WTC11 (cell line): ENCODE measurements around the gene COL21A1. TPM values are rescaled to one million over a fixed set of nuclear protein-coding genes. Genes with fewer than 3 reads are reported as not detected.

Experiments
- ATAC-seq: fragments of 200-7000 bp; cut with Tn5 transposase; 2 replicates; pipeline ENCODE4 v1.10.0; 2021; ENCODE audit warnings: mild to moderate bottlenecking, moderate library complexity
- CTCF ChIA-PET: fragments of 300-600 bp; sonication (Branson Sonifier 250); formaldehyde crosslinking; loops from one replicate; lab custom pipeline; 2021; ENCODE audit warnings: antibody characterized with exemption; lab: Charles Lee
- POLR2A ChIA-PET: fragments of 350-600 bp; sonication (Branson Sonifier 250); formaldehyde crosslinking; loops from one replicate; lab custom pipeline; 2021; ENCODE audit warnings: antibody characterized with exemption; lab: Charles Lee
- DNase-seq: peaks from one replicate; pipeline ENCODE4 v3.0.0; 2021; ENCODE audit warnings: low spot score
- H3K27ac Mint-ChIP-seq: 2 replicates; pipeline ENCODE4 v1.8.0; 2021; ENCODE audit warnings: mixed read lengths
- H3K27me3 Mint-ChIP-seq: 2 replicates; pipeline ENCODE4 v1.8.0; 2021; ENCODE audit warnings: low read depth, mild to moderate bottlenecking, moderate library complexity, mixed read lengths
- H3K36me3 Mint-ChIP-seq: 2 replicates; pipeline ENCODE4 v1.8.0; 2021; ENCODE audit warnings: mixed read lengths
- H3K4me1 Mint-ChIP-seq: 2 replicates; pipeline ENCODE4 v1.8.0; 2022; ENCODE audit warnings: mixed read lengths
- H3K4me3 Mint-ChIP-seq: 2 replicates; pipeline ENCODE4 v1.8.0; 2021; ENCODE audit warnings: mild to moderate bottlenecking, moderate library complexity, mixed read lengths
- H3K9me3 Mint-ChIP-seq: 2 replicates; pipeline ENCODE4 v1.8.0; 2021; ENCODE audit warnings: mixed read lengths
- ATF1 ChIP-seq: sonication (generic); formaldehyde crosslinking; IDR thresholded peaks from 2 replicates; pipeline ENCODE4 v1.8.1; 2023; ENCODE audit warnings: mild to moderate bottlenecking, moderate library complexity, missing genetic modification reagents
- CBFB ChIP-seq: sonication (generic); formaldehyde crosslinking; IDR thresholded peaks from 2 replicates; pipeline ENCODE4 v1.8.1; 2022; ENCODE audit warnings: mild to moderate bottlenecking, low read depth, missing genetic modification reagents
- E2F1 ChIP-seq: sonication (generic); formaldehyde crosslinking; IDR thresholded peaks from 2 replicates; pipeline ENCODE4 v1.8.0; 2022; ENCODE audit warnings: mild to moderate bottlenecking, missing genetic modification reagents
- ELF4 ChIP-seq: sonication (generic); formaldehyde crosslinking; IDR thresholded peaks from 2 replicates; pipeline ENCODE4 v1.8.1; 2022; ENCODE audit warnings: low read depth, mild to moderate bottlenecking, moderate library complexity, missing genetic modification reagents
- FOXK1 ChIP-seq: sonication (generic); formaldehyde crosslinking; IDR thresholded peaks from 2 replicates; pipeline ENCODE4 v1.8.0; 2022; ENCODE audit warnings: mild to moderate bottlenecking, moderate library complexity, missing genetic modification reagents
- IRF1 ChIP-seq: sonication (generic); formaldehyde crosslinking; IDR thresholded peaks from 2 replicates; pipeline ENCODE4 v1.8.0; 2023; ENCODE audit warnings: missing genetic modification reagents
- KAT7 ChIP-seq: sonication (generic); formaldehyde crosslinking; IDR thresholded peaks from 2 replicates; pipeline ENCODE4 v1.8.1; 2023; ENCODE audit warnings: missing genetic modification reagents, mild to moderate bottlenecking, borderline replicate concordance
- MLX ChIP-seq: sonication (generic); formaldehyde crosslinking; IDR thresholded peaks from 2 replicates; pipeline ENCODE4 v1.8.1; 2023; ENCODE audit warnings: mild to moderate bottlenecking, missing genetic modification reagents, moderate library complexity
- MYBL2 ChIP-seq: sonication (generic); formaldehyde crosslinking; IDR thresholded peaks from 2 replicates; pipeline ENCODE4 v1.8.1; 2023; ENCODE audit warnings: mild to moderate bottlenecking, moderate library complexity, missing genetic modification reagents
- NFE2L1 ChIP-seq: sonication (generic); formaldehyde crosslinking; IDR thresholded peaks from 2 replicates; pipeline ENCODE4 v1.8.1; 2023; ENCODE audit warnings: missing genetic modification reagents
- NR1H2 ChIP-seq: sonication (generic); formaldehyde crosslinking; IDR thresholded peaks from 2 replicates; pipeline ENCODE4 v1.9.0; 2021; ENCODE audit warnings: mild to moderate bottlenecking, moderate library complexity, missing genetic modification reagents
- RELA ChIP-seq: sonication (generic); formaldehyde crosslinking; IDR thresholded peaks from 2 replicates; pipeline ENCODE4 v1.8.1; 2022; ENCODE audit warnings: missing genetic modification reagents, mild to moderate bottlenecking, borderline replicate concordance
- SMAD3 ChIP-seq: sonication (generic); formaldehyde crosslinking; IDR thresholded peaks from 2 replicates; pipeline ENCODE4 v1.8.0; 2022; ENCODE audit warnings: missing genetic modification reagents, mild to moderate bottlenecking, borderline replicate concordance
- TEAD1 ChIP-seq: sonication (generic); formaldehyde crosslinking; IDR thresholded peaks from 2 replicates; pipeline ENCODE4 v1.8.0; 2022; ENCODE audit warnings: mild to moderate bottlenecking, missing genetic modification reagents
- TEAD4 ChIP-seq: sonication (generic); formaldehyde crosslinking; IDR thresholded peaks from 2 replicates; pipeline ENCODE4 v1.8.0; 2022; ENCODE audit warnings: mild to moderate bottlenecking, missing genetic modification reagents
- ZBTB43 ChIP-seq: sonication (generic); formaldehyde crosslinking; IDR thresholded peaks from 2 replicates; pipeline ENCODE4 v1.8.1; 2023; ENCODE audit warnings: mild to moderate bottlenecking, missing genetic modification reagents
- ZNF263 ChIP-seq: sonication (generic); formaldehyde crosslinking; IDR thresholded peaks from 2 replicates; pipeline ENCODE4 v1.8.1; 2022; ENCODE audit warnings: low read depth, mild to moderate bottlenecking, moderate library complexity, missing genetic modification reagents
- ZNF396 ChIP-seq: fragments of 250-450 bp; sonication (Bioruptor Pico); IDR thresholded peaks from 2 replicates; pipeline ENCODE4 v1.8.0; 2021; ENCODE audit warnings: mild to moderate bottlenecking, moderate library complexity, borderline replicate concordance
- ZNF425 ChIP-seq: fragments of 250-450 bp; sonication (Bioruptor Pico); conservative IDR thresholded peaks from 2 replicates; pipeline ENCODE4 v1.9.0; 2021; ENCODE audit warnings: mild to moderate bottlenecking
- ZNF512 ChIP-seq: sonication (generic); formaldehyde crosslinking; IDR thresholded peaks from 2 replicates; pipeline ENCODE4 v1.8.1; 2022; ENCODE audit warnings: missing genetic modification reagents, borderline replicate concordance
- total RNA-seq: library from RNA; stranded (reverse); gene quantifications from 3 replicates; pipeline ENCODE4 v1.2.3, GENCODE V29; 2021

The COL21A1 gene
- total RNA-seq, 1 experiment from 2014 or later: 4.4 TPM

GRCh38 chr6:56043076-56043475 is 204.3 kb downstream of the COL21A1 start (continued):
- TF ChIP-seq KAT7 (CRISPR knock-in tag): no peak
- TF ChIP-seq ZNF263 (CRISPR knock-in tag): no peak
- no peak for TF ChIP-seq SMAD3
- no peak for TF ChIP-seq MYBL2 (CRISPR knock-in tag)
- no peak for TF ChIP-seq NFE2L1 (CRISPR knock-in tag)
- TF ChIP-seq MLX (CRISPR knock-in tag): no peak
- TF ChIP-seq NR1H2 (CRISPR knock-in tag): no peak

GRCh38 chr6:56041591-56041990 is 205.8 kb downstream of the COL21A1 start:
- ChIA-PET CTCF (no interaction called here), POLR2A (no interaction called here)
- H3K4me1 Mint-ChIP-seq: no peaks in the 10 kb centered on the region
- H3K4me3 Mint-ChIP-seq: no peak overlapping the region
- H3K36me3 Mint-ChIP-seq: no peaks in the 10 kb centered on the region
- DNase-seq: no peak
- ATAC-seq: no peak
- no peak for TF ChIP-seq ZBTB43 (CRISPR knock-in tag)
- TF ChIP-seq TEAD4 (CRISPR knock-in tag): no peak
- no peak for TF ChIP-seq RELA (CRISPR knock-in tag)
- TF ChIP-seq E2F1: no peak
- no peak for TF ChIP-seq IRF1 (CRISPR knock-in tag)
- TF ChIP-seq TEAD1: no peak
- TF ChIP-seq ATF1 (CRISPR knock-in tag): no peak
- no peak for TF ChIP-seq SMAD3
- TF ChIP-seq ZNF512 (CRISPR knock-in tag): no peak
- H3K9me3 Mint-ChIP-seq: no peaks in the 10 kb centered on the region
- H3K27me3 Mint-ChIP-seq: no peaks in the 10 kb centered on the region
- H3K27ac Mint-ChIP-seq: no peak overlapping the region

GRCh38 chr6:56040889-56041301 is 206.5 kb downstream of the COL21A1 start:
- CTCF ChIA-PET: no interaction called here
- no peaks in the 10 kb centered on the region for H3K4me1 Mint-ChIP-seq
- H3K27ac Mint-ChIP-seq: no peak overlapping the region
- POLR2A ChIA-PET: no interaction called here
- no peaks in the 10 kb centered on the region for H3K9me3 Mint-ChIP-seq
- no peak for DNase-seq
- TF ChIP-seq ZNF512 (CRISPR knock-in tag) (no peak), ZNF425 (CRISPR knock-in tag) (no peak), ELF4 (CRISPR knock-in tag) (no peak), E2F1 (no peak), FOXK1 (CRISPR knock-in tag) (no peak), CBFB (CRISPR knock-in tag) (no peak), NFE2L1 (CRISPR knock-in tag) (no peak), ZNF396 (no peak)
- no peaks in the 10 kb centered on the region for H3K36me3 Mint-ChIP-seq
- ATAC-seq: no peak
- no peaks in the 10 kb centered on the region for H3K27me3 Mint-ChIP-seq
- no peak overlapping the region for H3K4me3 Mint-ChIP-seq
